Measurements from ENCODE around the gene FGF6.
A peak's percentile ranks its signal among the peaks of the same experiment; 100 is the strongest.
"Not testable (repeated sequence)": the region's sequence is repeated elsewhere in the genome, so short reads cannot be mapped to it uniquely, and the experiment has no call there.

Gene FGF6

GRCh38 chr12:4417455-4417854, 28.2 kb downstream of the FGF6 start:
- peak overlapping the region; percentile 81 to 82 for H3K9ac ChIP-seq (ENCODE audit: low read length in 2 of 2)
- no peaks in the 10 kb centered on the region for H3K9me3 ChIP-seq (ENCODE audit: control insufficient read depth in 2 of 2, low read length in 2 of 2)
- no peaks in the 10 kb centered on the region for H3K36me3 ChIP-seq (ENCODE audit: control insufficient read depth in 2 of 2, insufficient read depth in 2 of 2, low read length in 2 of 2)
- peak overlapping the region; percentile 96 for H3K27ac ChIP-seq (ENCODE audit: low read length)
- H3K4me3 ChIP-seq (ENCODE audit: low read length in 2 of 2): peak overlapping the region in 1 of 2 donors; percentile 49
- H3K4me1 ChIP-seq (ENCODE audit: control insufficient read depth, insufficient read depth, low read length): peaks cover 16% of the 10 kb centered on the region
- no peaks in the 10 kb centered on the region for H3K27me3 ChIP-seq (ENCODE audit: control insufficient read depth in 1 of 2, insufficient read depth in 2 of 2, low read length in 2 of 2)

GRCh38 chr12:4416276-4416675, 29.3 kb downstream of the FGF6 start:
- H3K4me3 ChIP-seq (ENCODE audit: low read length in 2 of 2): no peak overlapping the region
- H3K27me3 ChIP-seq (ENCODE audit: control insufficient read depth in 1 of 2, insufficient read depth in 2 of 2, low read length in 2 of 2): no peaks in the 10 kb centered on the region
- H3K9ac ChIP-seq (ENCODE audit: low read length in 2 of 2): no peak overlapping the region
- no peak overlapping the region for H3K27ac ChIP-seq (ENCODE audit: low read length)
- H3K4me1 ChIP-seq (ENCODE audit: control insufficient read depth, insufficient read depth, low read length): peaks cover 16% of the 10 kb centered on the region
- no peaks in the 10 kb centered on the region for H3K9me3 ChIP-seq (ENCODE audit: control insufficient read depth in 2 of 2, low read length in 2 of 2)
- no peaks in the 10 kb centered on the region for H3K36me3 ChIP-seq (ENCODE audit: control insufficient read depth in 2 of 2, insufficient read depth in 2 of 2, low read length in 2 of 2)

GRCh38 chr12:4412465-4412864, 33.1 kb downstream of the FGF6 start:
- no peak overlapping the region for H3K9ac ChIP-seq (ENCODE audit: low read length in 2 of 2)
- no peaks in the 10 kb centered on the region for H3K36me3 ChIP-seq (ENCODE audit: control insufficient read depth in 2 of 2, insufficient read depth in 2 of 2, low read length in 2 of 2)
- H3K4me1 ChIP-seq (ENCODE audit: control insufficient read depth, insufficient read depth, low read length): peaks cover 8% of the 10 kb centered on the region
- H3K27me3 ChIP-seq (ENCODE audit: control insufficient read depth in 1 of 2, insufficient read depth in 2 of 2, low read length in 2 of 2): no peaks in the 10 kb centered on the region
- no peak overlapping the region for H3K27ac ChIP-seq (ENCODE audit: low read length)
- no peaks in the 10 kb centered on the region for H3K9me3 ChIP-seq (ENCODE audit: control insufficient read depth in 2 of 2, low read length in 2 of 2)
- H3K4me3 ChIP-seq (ENCODE audit: low read length in 2 of 2): no peak overlapping the region

DNA sequence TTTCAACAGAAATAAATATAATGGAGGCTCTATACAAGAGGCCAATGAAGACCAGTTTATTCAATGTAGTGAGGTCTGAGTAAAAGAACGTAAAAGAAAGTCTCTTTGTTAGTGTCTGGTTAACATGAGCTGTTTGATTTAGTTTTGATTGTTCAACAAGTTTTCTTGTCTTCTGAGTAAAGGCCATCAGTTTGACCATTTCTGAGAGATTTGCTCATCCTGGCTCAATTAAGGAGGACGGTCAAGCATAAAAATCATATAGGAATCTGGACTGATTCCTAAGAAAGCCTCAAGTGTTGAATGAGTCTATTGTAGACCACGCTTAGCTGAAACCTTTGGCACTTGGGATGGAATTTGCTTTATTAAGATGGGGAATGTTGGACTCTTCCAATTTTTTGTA, 33.6 kb downstream of the FGF6 start:
- Histone ChIP-seq H3K4me3 (ENCODE audit: low read length in 2 of 2) (no peak overlapping the region), H3K9me3 (ENCODE audit: control insufficient read depth in 2 of 2, low read length in 2 of 2) (no peaks in the 10 kb centered on the region), H3K4me1 (ENCODE audit: control insufficient read depth, insufficient read depth, low read length) (peaks cover 8% of the 10 kb centered on the region), H3K27me3 (ENCODE audit: control insufficient read depth in 1 of 2, insufficient read depth in 2 of 2, low read length in 2 of 2) (no peaks in the 10 kb centered on the region), H3K27ac (ENCODE audit: low read length) (no peak overlapping the region), H3K36me3 (ENCODE audit: control insufficient read depth in 2 of 2, insufficient read depth in 2 of 2, low read length in 2 of 2) (no peaks in the 10 kb centered on the region), H3K9ac (ENCODE audit: low read length in 2 of 2) (no peak overlapping the region)

- H3K4me1 ChIP-seq (ENCODE audit: control insufficient read depth, insufficient read depth, low read length): no peaks in the 10 kb centered on the region
- H3K27me3 ChIP-seq (ENCODE audit: control insufficient read depth in 1 of 2, insufficient read depth in 2 of 2, low read length in 2 of 2): no peaks in the 10 kb centered on the region
- H3K36me3 ChIP-seq (ENCODE audit: control insufficient read depth in 2 of 2, insufficient read depth in 2 of 2, low read length in 2 of 2): no peaks in the 10 kb centered on the region
- H3K27ac ChIP-seq (ENCODE audit: low read length): no peak overlapping the region
- H3K9ac ChIP-seq (ENCODE audit: low read length in 2 of 2): no peak overlapping the region
- no peaks in the 10 kb centered on the region for H3K9me3 ChIP-seq (ENCODE audit: control insufficient read depth in 2 of 2, low read length in 2 of 2)
- H3K4me3 ChIP-seq (ENCODE audit: low read length in 2 of 2): no peak overlapping the region
Measured at GRCh38 chr12:4407136-4407535, 38.5 kb downstream of the FGF6 start.

DNA sequence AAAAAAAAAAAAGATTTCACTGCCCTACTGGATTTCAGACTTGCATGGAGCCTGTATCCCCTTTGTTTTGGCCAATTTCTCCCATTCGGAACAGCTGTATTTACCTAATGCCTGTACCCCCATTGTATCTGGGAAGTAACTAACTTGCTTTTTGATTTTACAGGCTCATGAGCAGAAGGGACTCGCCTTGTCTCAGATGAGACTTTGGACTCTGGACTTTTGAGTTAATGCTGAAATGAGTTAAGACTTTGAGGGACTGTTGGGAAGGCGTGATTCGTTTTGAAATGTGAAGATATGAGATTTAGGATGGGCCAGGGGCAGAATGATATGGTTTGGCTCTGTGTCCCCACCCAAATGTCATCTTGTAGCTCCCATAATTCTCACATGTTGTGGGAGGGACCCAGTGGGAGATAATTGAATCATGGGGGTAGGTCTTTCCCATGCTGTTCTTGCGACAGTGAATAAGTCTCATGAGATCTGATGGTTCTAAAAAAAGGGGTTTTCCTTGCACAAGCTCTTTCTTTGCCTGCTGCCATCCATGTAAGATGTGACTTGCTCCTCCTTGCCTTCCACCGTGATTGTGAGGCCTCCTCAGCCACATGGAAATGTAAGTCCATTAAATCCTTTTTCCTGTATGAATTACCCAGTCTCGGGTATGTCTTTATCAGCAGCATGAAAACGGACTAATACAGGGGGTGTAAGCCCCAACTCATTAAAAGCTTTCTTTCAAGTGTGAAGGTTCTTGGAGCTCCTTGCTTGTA, 40.6 kb downstream of the FGF6 start:
- not testable (repeated sequence) for H3K27me3 ChIP-seq (ENCODE audit: control insufficient read depth in 1 of 2, insufficient read depth in 2 of 2, low read length in 2 of 2); H3K4me1 ChIP-seq (ENCODE audit: control insufficient read depth, insufficient read depth, low read length); H3K9me3 ChIP-seq (ENCODE audit: control insufficient read depth in 2 of 2, low read length in 2 of 2); H3K36me3 ChIP-seq (ENCODE audit: control insufficient read depth in 2 of 2, insufficient read depth in 2 of 2, low read length in 2 of 2); H3K4me3 ChIP-seq (ENCODE audit: low read length in 2 of 2); H3K27ac ChIP-seq (ENCODE audit: low read length); H3K9ac ChIP-seq (ENCODE audit: low read length in 2 of 2)

GRCh38 chr12:4402996-4403395, 42.6 kb downstream of the FGF6 start:
- H3K27me3 ChIP-seq (ENCODE audit: control insufficient read depth in 1 of 2, insufficient read depth in 2 of 2, low read length in 2 of 2): no peaks in the 10 kb centered on the region
- H3K4me1 ChIP-seq (ENCODE audit: control insufficient read depth, insufficient read depth, low read length): no peaks in the 10 kb centered on the region
- no peak overlapping the region for H3K4me3 ChIP-seq (ENCODE audit: low read length in 2 of 2)
- H3K27ac ChIP-seq (ENCODE audit: low read length): no peak overlapping the region
- H3K9me3 ChIP-seq (ENCODE audit: control insufficient read depth in 2 of 2, low read length in 2 of 2): no peaks in the 10 kb centered on the region
- no peaks in the 10 kb centered on the region for H3K36me3 ChIP-seq (ENCODE audit: control insufficient read depth in 2 of 2, insufficient read depth in 2 of 2, low read length in 2 of 2)
- H3K9ac ChIP-seq (ENCODE audit: low read length in 2 of 2): no peak overlapping the region

- Histone ChIP-seq H3K27ac (ENCODE audit: low read length) (no peak overlapping the region), H3K27me3 (ENCODE audit: control insufficient read depth in 1 of 2, insufficient read depth in 2 of 2, low read length in 2 of 2) (no peaks in the 10 kb centered on the region), H3K36me3 (ENCODE audit: control insufficient read depth in 2 of 2, insufficient read depth in 2 of 2, low read length in 2 of 2) (no peaks in the 10 kb centered on the region), H3K4me1 (ENCODE audit: control insufficient read depth, insufficient read depth, low read length) (no peaks in the 10 kb centered on the region), H3K9ac (ENCODE audit: low read length in 2 of 2) (no peak overlapping the region), H3K4me3 (ENCODE audit: low read length in 2 of 2) (no peak overlapping the region), H3K9me3 (ENCODE audit: control insufficient read depth in 2 of 2, low read length in 2 of 2) (no peaks in the 10 kb centered on the region)
Measured at GRCh38 chr12:4401117-4401516, 44.5 kb downstream of the FGF6 start.

GRCh38 chr12:4395818-4396217, 49.8 kb downstream of the FGF6 start:
- Histone ChIP-seq H3K9ac (ENCODE audit: low read length in 2 of 2) (no peak overlapping the region), H3K4me1 (ENCODE audit: control insufficient read depth, insufficient read depth, low read length) (no peaks in the 10 kb centered on the region), H3K4me3 (ENCODE audit: low read length in 2 of 2) (no peak overlapping the region), H3K27me3 (ENCODE audit: control insufficient read depth in 1 of 2, insufficient read depth in 2 of 2, low read length in 2 of 2) (no peaks in the 10 kb centered on the region), H3K9me3 (ENCODE audit: control insufficient read depth in 2 of 2, low read length in 2 of 2) (no peaks in the 10 kb centered on the region), H3K36me3 (ENCODE audit: control insufficient read depth in 2 of 2, insufficient read depth in 2 of 2, low read length in 2 of 2) (no peaks in the 10 kb centered on the region), H3K27ac (ENCODE audit: low read length) (no peak overlapping the region)

DNA sequence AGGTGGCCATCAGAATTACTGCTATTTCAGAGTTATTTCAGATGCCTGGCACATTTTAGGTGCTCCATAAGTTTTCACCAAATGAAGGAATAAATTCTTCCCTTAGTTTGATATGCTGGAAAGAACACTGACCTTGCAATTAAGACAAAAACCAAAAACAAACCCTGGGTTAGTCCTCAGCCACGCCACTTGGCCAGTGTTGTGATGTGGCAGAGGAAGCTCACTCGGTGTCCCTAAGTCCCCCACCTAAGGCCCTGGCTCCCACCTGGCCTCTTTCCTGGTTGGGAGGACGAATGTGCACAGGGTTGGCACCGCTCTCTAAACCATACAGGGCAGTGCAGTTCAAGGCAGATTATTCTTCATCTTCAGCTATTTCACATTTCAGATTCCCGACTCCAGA, 52.4 kb downstream of the FGF6 start:
- H3K9ac ChIP-seq (ENCODE audit: low read length in 2 of 2): no peak overlapping the region
- H3K4me3 ChIP-seq (ENCODE audit: low read length in 2 of 2): no peak overlapping the region
- no peaks in the 10 kb centered on the region for H3K9me3 ChIP-seq (ENCODE audit: control insufficient read depth in 2 of 2, low read length in 2 of 2)
- no peaks in the 10 kb centered on the region for H3K36me3 ChIP-seq (ENCODE audit: control insufficient read depth in 2 of 2, insufficient read depth in 2 of 2, low read length in 2 of 2)
- no peak overlapping the region for H3K27ac ChIP-seq (ENCODE audit: low read length)
- no peaks in the 10 kb centered on the region for H3K4me1 ChIP-seq (ENCODE audit: control insufficient read depth, insufficient read depth, low read length)
- peaks cover 0 to 3% of the 10 kb centered on the region in 2 donors for H3K27me3 ChIP-seq (ENCODE audit: control insufficient read depth in 1 of 2, insufficient read depth in 2 of 2, low read length in 2 of 2)

- Histone ChIP-seq H3K4me3 (ENCODE audit: low read length in 2 of 2) (no peak overlapping the region), H3K27ac (ENCODE audit: low read length) (no peak overlapping the region), H3K9ac (ENCODE audit: low read length in 2 of 2) (no peak overlapping the region), H3K4me1 (ENCODE audit: control insufficient read depth, insufficient read depth, low read length) (no peaks in the 10 kb centered on the region), H3K36me3 (ENCODE audit: control insufficient read depth in 2 of 2, insufficient read depth in 2 of 2, low read length in 2 of 2) (no peaks in the 10 kb centered on the region), H3K27me3 (ENCODE audit: control insufficient read depth in 1 of 2, insufficient read depth in 2 of 2, low read length in 2 of 2) (peaks cover 0 to 3% of the 10 kb centered on the region in 2 donors), H3K9me3 (ENCODE audit: control insufficient read depth in 2 of 2, low read length in 2 of 2) (no peaks in the 10 kb centered on the region)
Measured at GRCh38 chr12:4392223-4392742, 53.3 kb downstream of the FGF6 start.

Measured in stomach smooth muscle (tissue), 2 donors.